Stimulated activated CD4-positive, alpha-beta T cell treated with anti-CD3 and anti-CD28 coated beads, Interleukin-12 subunit alpha, Interleukin-12 subunit beta, amount 100 ng/mL, for 4 hours (primary cell): ENCODE data around the gene NTN1.

Experiments
- DNase-seq: peaks from one replicate; pipeline ENCODE4 v3.0.0-alpha.2; 2020

The NTN1 gene

GRCh38 chr17:9203771-9204425, 182.6 kb downstream of the NTN1 start:
- DNase-seq, result no peak

DNA sequence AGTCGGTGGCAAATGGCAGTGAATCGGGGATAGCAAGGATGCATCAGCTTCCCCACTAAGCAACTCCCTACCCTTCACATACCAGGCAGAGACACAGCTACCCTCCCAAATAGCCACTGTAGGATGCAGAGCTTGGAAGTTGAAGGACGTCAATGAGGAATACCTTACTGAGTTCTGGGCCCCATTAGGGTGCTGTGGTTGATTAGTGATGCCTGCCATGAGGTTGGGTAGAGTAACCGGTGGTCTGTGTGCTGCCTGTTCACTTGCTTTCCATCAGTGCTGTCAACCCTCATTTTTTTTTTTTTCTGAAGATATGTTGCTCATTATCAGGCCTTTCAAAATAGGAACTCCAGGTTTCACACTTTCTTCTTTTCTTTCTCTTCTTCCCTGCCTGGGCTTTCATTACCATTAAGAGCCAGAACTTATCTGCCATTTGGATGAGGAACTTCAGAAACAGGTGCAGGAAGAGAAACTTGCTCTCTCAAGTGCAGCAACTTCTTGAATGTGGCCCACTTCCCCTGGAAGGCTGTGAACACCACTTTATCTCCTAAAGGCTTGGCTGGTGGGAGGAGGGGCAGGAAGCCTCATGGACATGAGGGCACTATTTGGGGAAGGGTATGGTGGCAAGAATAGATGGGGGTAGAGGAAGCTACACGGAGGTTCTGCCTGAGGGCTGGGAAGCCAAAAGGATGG, 183.5 kb downstream of the NTN1 start:
- no peak for DNase-seq

- DNase-seq, result no peak
These were observed 184.5 kb downstream of the NTN1 start for GRCh38 chr17:9205520-9206409.

DNA sequence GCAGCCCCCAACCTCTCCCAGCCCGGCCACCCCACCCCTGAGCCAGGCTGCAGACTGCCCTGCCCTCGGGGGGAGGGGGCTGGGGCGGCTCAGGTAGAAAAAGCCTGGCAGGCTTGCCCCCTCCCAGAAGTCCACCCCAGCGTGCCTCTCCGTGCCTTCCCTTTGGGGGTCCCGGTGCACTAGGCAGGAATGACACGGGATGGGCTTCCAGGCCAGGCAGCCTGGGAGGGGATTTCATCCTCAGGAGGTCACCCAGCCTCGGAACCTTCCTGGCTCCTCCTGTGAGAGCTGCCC, 185.0 kb downstream of the NTN1 start:
- DNase-seq, result no peak

- no peak for DNase-seq
These were observed 185.5 kb downstream of the NTN1 start for GRCh38 chr17:9206741-9207332.

GRCh38 chr17:9208381-9209105, 187.2 kb downstream of the NTN1 start:
- no peak for DNase-seq

- DNase-seq, result no peak
These were observed 188.0 kb downstream of the NTN1 start for GRCh38 chr17:9209347-9209746.

DNA sequence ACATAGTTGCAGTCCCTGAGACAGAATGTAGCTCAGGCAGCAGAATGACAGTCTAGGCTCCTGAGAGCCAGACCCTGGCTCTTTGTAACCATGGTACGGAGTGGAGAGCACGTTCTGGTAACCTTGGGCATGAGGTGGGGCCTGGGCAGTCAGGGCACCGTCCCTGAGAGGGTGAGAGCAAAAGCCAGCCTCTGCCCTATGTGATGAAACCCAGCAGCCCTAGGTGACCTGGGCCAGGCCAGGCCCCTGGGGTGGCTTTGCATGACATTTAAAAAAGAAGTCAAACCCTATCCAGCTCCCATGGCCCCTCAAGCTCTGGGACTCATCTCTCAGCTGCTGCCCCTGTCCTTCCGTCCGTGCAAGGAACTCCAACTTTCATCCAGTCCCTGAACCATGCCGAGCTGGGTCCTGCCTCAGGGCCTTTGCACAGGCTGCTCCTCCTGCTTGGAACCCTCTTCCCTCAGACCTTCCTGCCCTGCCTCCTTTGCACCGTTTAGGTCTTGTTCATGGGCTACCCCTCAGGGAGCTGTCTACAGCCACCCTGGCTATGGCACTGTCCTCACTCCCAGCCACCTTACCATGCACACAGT, 188.6 kb downstream of the NTN1 start:
- DNase-seq, result no peak

DNA sequence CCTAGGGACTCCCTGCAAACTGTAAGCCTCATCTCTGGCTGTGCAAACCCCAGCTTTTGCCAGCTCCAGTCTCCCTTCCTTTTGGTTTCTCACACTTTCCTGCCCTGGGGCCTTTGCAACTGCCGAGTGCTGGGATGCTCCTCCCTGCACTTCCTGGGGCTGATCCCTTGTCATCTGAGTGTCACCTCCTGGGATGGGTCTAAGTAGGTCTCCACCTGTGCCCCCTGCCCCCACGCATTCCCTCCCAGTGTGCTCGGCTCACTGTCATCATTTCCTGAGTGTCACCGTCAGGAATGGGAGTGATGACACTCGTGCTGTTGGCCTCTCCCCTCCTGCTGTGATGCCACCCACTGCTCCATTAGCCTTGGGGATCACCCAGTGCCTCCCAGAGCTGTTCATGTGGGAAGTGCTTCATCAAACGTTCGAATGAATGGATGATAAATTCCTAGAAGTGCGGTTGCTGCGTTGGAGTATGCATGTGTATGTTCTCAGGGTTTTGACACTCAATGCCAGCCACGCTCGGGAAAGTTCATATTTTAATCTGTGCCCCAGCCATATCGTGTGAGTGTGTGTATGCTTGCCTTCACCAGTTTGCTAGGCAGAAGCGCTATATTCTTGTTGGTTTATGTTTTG, 189.9 kb downstream of the NTN1 start:
- DNase-seq, result no peak

- no peak for DNase-seq
These were observed 191.3 kb downstream of the NTN1 start for GRCh38 chr17:9212376-9213302.

DNA sequence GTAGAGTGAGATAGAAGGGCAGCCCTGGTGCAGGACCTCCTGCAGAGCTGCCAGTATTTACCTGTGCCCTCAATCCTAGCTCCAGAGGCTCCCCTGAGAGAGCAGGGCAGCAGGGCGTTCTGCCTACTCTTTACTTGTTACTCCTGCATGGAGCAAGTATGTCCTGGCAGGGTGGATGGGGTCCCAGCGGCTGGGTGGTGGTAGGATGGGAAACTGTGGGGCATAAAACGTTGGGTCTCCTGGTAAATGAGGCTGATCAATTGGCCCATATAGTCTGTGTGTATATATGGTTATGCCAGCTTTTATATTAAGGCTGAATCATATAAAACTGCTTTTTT, 192.0 kb downstream of the NTN1 start:
- DNase-seq, result no peak

DNA sequence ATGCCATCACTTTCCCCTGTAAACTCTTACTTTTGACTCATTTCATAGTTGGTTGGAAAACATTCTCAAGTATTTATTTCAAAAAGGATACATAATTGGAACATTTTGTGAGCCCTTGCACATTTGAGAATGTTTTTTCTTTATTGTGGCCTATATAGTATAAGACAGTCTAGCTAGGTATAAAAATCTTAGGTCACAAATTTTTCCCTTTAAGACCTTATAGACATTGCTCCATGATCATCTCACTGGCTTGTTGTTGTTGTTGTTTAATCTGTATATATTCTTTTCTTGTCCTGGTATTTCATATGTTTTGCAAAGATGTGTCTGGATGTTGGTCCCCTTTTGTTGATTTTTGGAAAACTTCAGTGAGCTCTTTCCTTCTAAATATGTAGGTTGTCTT, 194.2 kb downstream of the NTN1 start:
- DNase-seq, result no peak

DNA sequence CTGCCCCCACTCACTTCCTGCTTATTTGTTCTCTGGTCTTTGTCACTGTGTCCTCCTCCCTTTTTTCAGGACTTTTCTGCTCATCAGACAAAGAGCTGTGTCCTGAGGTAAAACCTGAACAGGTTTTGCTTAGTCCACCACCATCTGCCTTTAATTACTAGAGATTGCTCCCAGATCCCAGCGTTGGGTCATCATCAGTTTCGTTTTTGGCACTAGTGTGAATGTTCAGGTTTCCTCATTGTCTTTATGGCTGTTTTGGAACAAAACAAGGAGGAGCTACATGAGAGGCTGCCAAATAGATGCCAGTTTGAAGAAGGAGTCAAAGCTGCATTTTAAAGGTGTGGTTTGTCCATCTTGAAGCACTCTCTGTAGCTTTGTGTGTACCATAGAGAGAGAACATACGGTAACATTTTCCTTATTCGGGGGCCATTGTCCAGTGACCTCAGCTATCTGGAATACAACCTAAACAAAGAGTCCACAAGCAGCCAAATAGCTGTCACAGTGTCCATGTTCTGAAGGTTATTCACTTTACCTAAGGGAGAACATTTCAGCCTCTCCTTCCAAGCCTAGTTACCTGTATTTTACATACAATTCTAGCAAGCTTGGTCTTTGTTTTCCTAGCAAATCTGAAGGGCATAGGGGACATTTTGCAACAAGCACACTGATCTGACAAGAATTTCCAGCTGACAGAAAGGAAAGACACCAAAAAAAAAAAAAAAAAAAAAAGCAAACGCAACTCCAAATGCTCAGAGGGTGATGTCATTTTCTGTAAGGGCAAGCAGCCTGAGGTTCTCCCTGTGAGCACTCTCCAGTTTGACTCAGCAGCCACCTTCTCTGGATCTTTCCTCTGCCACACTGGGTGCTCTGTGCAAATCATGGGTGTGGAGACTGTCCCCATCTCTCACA, 196.1 kb downstream of the NTN1 start:
- no peak for DNase-seq

- DNase-seq, result no peak
These were observed 196.8 kb downstream of the NTN1 start for GRCh38 chr17:9218064-9218635.

GRCh38 chr17:9218911-9219310, 197.6 kb downstream of the NTN1 start:
- DNase-seq, result no peak

DNA sequence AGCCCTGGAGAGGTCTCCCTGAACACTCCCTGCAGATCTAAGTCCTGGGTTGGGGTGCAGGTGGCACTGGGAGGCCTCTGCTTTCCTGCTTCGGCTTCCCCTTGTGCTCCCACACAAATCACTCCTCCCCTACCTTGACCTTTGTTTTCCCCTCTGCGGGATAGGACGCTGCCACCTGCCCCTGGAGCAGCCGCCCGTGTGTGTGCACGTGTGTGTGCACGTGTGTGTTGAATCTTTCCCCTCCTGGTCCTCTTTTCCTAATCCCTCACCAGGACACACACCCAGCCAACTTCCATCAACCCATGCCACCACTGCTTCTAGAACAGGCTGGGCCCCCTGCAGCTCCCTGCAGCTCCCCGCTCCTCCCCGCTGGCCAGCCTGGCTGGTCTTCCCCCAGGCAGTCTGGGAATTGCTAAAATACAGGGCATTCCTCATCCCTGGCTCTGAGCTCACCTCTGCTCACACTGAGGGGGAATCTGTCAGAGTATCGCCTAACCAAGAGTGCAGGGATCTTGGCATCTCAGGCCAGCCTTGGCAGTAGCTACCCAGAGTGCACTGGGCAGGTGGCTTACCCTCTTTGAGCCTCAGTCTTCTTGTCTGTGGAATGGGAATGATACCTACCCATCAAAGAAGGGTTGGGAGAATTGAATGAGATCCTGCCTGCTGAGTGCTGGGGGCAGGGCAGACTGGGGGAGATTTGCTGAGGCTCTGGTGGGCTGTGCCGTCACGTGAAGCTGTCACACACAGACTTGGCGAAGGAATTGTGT, 198.5 kb downstream of the NTN1 start:
- DNase-seq, result no peak

- DNase-seq, result no peak
These were observed 199.3 kb downstream of the NTN1 start for GRCh38 chr17:9220398-9221146.
